HEK293 (cell line): ENCODE measurements around the gene CD44.

Source experiments
- BCL11B ChIP-seq: fragments of 450-650 bp; formaldehyde crosslinking; IDR thresholded peaks from 2 replicates; pipeline ENCODE4 v1.5.1; 2016; ENCODE audit warnings: low read depth, missing biosample characterization, missing genetic modification characterization
- MEIS1 ChIP-seq: sonication (generic); formaldehyde crosslinking; IDR thresholded peaks from 2 replicates; pipeline ENCODE4 v1.8.1; 2022; ENCODE audit warnings: missing genetic modification reagents, mild to moderate bottlenecking, borderline replicate concordance
- MYNN ChIP-seq: fragments of 450-650 bp; formaldehyde crosslinking; IDR thresholded peaks from 2 replicates; pipeline ENCODE4 v1.5.1; 2016; ENCODE audit warnings: missing biosample characterization, missing genetic modification characterization, borderline replicate concordance
- ZBTB1 ChIP-seq: fragments of 450-650 bp; formaldehyde crosslinking; IDR thresholded peaks from 2 replicates; pipeline ENCODE4 v1.5.1; 2016; ENCODE audit warnings: missing biosample characterization, missing genetic modification characterization
- ZNF148 ChIP-seq: fragments of 450-650 bp; formaldehyde crosslinking; IDR thresholded peaks from 2 replicates; pipeline ENCODE4 v1.5.0; 2017; ENCODE audit warnings: missing biosample characterization, missing genetic modification characterization, borderline replicate concordance
- ZNF223 ChIP-seq: fragments of 450-650 bp; formaldehyde crosslinking; IDR thresholded peaks from 2 replicates; pipeline ENCODE4 v1.5.1; 2016; ENCODE audit warnings: missing biosample characterization, missing genetic modification characterization
- ZNF274 ChIP-seq, 2 experiments: fragments of 200-500 bp in 1 of 2; fragments of 450-650 bp in 1 of 2; sonication (Bioruptor generic) in 1 of 2; formaldehyde crosslinking in 1 of 2; IDR thresholded peaks; 2 replicates each; pipeline versions ENCODE4 v1.5.1 to v1.6.1; 2014 to 2016; ENCODE audit warnings: borderline replicate concordance in 1 of 2, inconsistent platforms in 1 of 2, low read length in 1 of 2, missing biosample characterization in 1 of 2, missing genetic modification characterization in 1 of 2
- ZNF555 ChIP-seq: fragments of 450-650 bp; formaldehyde crosslinking; conservative IDR thresholded peaks from 2 replicates; pipeline ENCODE4 v1.5.1; 2017; ENCODE audit warnings: missing biosample characterization, mild to moderate bottlenecking, missing genetic modification characterization, inconsistent platforms
- ZNF600 ChIP-seq: fragments of 450-650 bp; formaldehyde crosslinking; IDR thresholded peaks from 2 replicates; pipeline ENCODE4 v1.5.1; 2016; ENCODE audit warnings: missing biosample characterization, missing genetic modification characterization
- ZNF76 ChIP-seq: fragments of 450-650 bp; formaldehyde crosslinking; IDR thresholded peaks from 2 replicates; pipeline ENCODE4; 2016; ENCODE audit warnings: low read depth, missing biosample characterization, missing genetic modification characterization, borderline replicate concordance
- TF ChIP-seq, protein P1 (sequence below): fragments of 450-650 bp; formaldehyde crosslinking; IDR thresholded peaks from 2 replicates; pipeline ENCODE4 v1.5.1; 2016; ENCODE audit warnings: missing biosample characterization, missing genetic modification characterization
- TF ChIP-seq, protein P2 (sequence below): fragments of 450-650 bp; formaldehyde crosslinking; IDR thresholded peaks from 2 replicates; pipeline ENCODE4 v1.5.1; 2016; ENCODE audit warnings: missing biosample characterization, missing genetic modification characterization
- TF ChIP-seq, protein P3 (sequence below): sonication (generic); formaldehyde crosslinking; IDR thresholded peaks from 2 replicates; pipeline ENCODE4 v1.8.1; 2022; ENCODE audit warnings: mild to moderate bottlenecking, moderate library complexity, missing genetic modification reagents

DNA sequence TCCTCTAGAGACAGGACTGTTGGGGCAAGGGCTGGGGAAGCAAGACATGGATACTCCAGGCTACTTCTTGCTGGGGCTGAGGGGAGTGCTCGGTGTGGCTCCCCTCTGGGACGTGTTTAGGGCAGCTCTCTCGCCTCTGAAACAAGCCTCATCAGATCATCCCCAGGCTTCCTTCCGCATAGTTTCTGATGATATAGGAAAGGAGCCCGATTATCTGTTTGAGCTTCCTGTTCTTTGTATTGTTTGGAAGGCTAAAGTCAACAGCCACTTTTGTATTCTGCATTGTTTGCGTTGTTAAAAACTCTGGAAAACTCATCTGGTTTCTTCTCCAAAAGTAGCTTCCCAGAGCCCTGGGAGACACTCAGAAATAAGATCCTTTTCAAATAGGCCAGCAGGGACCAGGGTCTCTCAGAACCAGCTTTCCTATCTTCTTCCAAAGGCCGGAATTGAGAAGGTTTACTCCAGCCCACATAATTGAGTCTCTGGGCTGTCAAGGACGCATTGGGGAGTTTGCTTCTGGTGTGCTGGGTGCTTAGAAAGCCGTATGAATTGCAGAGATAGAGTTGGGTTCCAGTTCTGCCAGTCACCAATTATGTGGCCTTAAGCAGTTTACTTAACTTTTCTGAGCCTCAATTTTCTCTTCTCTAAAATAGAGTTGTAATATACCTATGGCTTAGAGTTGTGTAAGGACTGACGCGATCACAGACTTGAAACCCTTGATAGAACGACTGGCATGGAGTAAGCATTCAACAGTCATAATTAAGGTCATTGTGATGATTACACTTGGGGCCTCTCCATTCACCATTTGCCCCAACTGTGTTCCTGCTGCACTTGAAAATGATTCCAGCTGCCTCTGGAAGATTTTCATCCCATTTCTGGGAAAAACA lies 19.1 kb downstream of the CD44 start:
- TF ChIP-seq ZNF223 (no peak), ZNF600 (tag by site-specific recombination) (no peak), ZNF76 (tag by site-specific recombination) (no peak), ZNF555 (no peak), ZBTB1 (tag by site-specific recombination) (no peak), MYNN (tag by site-specific recombination) (no peak), ZNF148 (no peak), ZNF274 (IDR thresholded peaks at IDR 0.05; ENCODE audit: low read length) (no peak), ZNF274 (tag by site-specific recombination; IDR thresholded peaks at IDR 0.05; ENCODE audit: borderline replicate concordance) (no peak), MEIS1 (no peak), BCL11B (no peak)
- TF ChIP-seq, protein P1, sequence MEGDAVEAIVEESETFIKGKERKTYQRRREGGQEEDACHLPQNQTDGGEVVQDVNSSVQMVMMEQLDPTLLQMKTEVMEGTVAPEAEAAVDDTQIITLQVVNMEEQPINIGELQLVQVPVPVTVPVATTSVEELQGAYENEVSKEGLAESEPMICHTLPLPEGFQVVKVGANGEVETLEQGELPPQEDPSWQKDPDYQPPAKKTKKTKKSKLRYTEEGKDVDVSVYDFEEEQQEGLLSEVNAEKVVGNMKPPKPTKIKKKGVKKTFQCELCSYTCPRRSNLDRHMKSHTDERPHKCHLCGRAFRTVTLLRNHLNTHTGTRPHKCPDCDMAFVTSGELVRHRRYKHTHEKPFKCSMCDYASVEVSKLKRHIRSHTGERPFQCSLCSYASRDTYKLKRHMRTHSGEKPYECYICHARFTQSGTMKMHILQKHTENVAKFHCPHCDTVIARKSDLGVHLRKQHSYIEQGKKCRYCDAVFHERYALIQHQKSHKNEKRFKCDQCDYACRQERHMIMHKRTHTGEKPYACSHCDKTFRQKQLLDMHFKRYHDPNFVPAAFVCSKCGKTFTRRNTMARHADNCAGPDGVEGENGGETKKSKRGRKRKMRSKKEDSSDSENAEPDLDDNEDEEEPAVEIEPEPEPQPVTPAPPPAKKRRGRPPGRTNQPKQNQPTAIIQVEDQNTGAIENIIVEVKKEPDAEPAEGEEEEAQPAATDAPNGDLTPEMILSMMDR (tag by site-specific recombination), result no peak
- TF ChIP-seq, protein P2, sequence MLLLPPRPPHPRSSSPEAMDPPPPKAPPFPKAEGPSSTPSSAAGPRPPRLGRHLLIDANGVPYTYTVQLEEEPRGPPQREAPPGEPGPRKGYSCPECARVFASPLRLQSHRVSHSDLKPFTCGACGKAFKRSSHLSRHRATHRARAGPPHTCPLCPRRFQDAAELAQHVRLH (tag by site-specific recombination), result no peak
- TF ChIP-seq, protein P3, sequence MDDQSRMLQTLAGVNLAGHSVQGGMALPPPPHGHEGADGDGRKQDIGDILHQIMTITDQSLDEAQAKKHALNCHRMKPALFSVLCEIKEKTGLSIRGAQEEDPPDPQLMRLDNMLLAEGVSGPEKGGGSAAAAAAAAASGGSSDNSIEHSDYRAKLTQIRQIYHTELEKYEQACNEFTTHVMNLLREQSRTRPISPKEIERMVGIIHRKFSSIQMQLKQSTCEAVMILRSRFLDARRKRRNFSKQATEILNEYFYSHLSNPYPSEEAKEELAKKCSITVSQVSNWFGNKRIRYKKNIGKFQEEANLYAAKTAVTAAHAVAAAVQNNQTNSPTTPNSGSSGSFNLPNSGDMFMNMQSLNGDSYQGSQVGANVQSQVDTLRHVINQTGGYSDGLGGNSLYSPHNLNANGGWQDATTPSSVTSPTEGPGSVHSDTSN (CRISPR knock-in tag), result no peak
